ENCODE data around the gene MASP1. TPM values are rescaled to one million over a fixed set of nuclear protein-coding genes. Genes with fewer than 3 reads are reported as not detected.

Gene MASP1
- total and polyA plus RNA-seq, 8 donors: 0.42 to 8.0 (median 6.2) TPM

DNA sequence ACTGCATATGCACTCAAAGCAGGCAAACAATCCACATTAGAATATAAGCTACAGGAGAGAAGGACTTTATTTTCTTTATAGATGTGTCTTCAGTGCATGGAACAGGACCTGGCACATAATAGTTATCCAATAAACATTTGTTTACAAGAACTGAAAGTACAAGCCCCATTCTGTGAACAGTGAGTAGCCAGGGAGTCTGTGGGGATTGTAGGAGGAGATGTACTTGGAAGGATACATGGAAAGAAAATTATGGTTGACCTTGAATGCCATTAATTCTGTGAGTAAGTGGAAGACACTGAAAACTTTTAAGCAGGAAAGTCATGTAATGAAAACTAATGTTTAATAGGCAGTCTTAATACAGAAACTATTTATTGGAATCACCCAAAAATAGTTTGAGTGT lies 28.3 kb downstream of the MASP1 start:
- intact Hi-C loops (cut with DNase I): no loop called here
- no peaks in the 10 kb centered on the region for H3K27me3 ChIP-seq
- H3K36me3 ChIP-seq: no peaks in the 10 kb centered on the region
- peak; percentile 47 for ATAC-seq
- H3K27ac ChIP-seq: peak overlapping the region in 1 of 2 donors; percentile 60
- DNase-seq: no peak
- TF ChIP-seq, protein P1, sequence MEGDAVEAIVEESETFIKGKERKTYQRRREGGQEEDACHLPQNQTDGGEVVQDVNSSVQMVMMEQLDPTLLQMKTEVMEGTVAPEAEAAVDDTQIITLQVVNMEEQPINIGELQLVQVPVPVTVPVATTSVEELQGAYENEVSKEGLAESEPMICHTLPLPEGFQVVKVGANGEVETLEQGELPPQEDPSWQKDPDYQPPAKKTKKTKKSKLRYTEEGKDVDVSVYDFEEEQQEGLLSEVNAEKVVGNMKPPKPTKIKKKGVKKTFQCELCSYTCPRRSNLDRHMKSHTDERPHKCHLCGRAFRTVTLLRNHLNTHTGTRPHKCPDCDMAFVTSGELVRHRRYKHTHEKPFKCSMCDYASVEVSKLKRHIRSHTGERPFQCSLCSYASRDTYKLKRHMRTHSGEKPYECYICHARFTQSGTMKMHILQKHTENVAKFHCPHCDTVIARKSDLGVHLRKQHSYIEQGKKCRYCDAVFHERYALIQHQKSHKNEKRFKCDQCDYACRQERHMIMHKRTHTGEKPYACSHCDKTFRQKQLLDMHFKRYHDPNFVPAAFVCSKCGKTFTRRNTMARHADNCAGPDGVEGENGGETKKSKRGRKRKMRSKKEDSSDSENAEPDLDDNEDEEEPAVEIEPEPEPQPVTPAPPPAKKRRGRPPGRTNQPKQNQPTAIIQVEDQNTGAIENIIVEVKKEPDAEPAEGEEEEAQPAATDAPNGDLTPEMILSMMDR (IDR thresholded peaks at IDR 0.05): no peak
- H3K4me1 ChIP-seq: peaks cover 0 to 16% of the 10 kb centered on the region in 2 donors
- H3K9me3 ChIP-seq: no peaks in the 10 kb centered on the region
- H3K4me3 ChIP-seq: no peak overlapping the region

DNA sequence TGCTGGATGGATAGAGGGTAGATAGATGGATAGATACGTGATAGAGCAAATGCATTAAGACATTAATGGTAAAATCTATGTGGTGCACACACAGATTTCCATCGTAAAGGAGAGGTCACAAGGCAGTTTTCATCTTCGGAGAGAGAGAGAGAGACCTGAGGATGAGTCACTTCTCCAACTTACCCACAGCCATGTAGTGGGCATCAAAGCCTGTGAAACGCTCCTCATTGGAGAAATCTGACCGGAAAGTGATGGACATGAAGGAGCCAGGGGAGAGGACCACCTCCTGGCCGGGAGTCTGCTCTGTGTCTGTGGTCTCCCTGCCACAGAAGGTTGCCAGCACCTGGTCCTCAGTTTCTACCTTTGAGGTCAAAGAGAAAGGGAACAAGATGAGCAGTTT lies 29.2 kb downstream of the MASP1 start:
- Histone ChIP-seq H3K4me3 (no peak overlapping the region), H3K36me3 (no peaks in the 10 kb centered on the region), H3K4me1 (peaks cover 0 to 16% of the 10 kb centered on the region in 2 donors), H3K27me3 (no peaks in the 10 kb centered on the region), H3K9me3 (no peaks in the 10 kb centered on the region), H3K27ac (no peak overlapping the region)
- DNase-seq (no peak), ATAC-seq (no peak)
- intact Hi-C loops (cut with DNase I): no loop called here
- TF ChIP-seq, protein P1 (IDR thresholded peaks at IDR 0.05): no peak

DNA sequence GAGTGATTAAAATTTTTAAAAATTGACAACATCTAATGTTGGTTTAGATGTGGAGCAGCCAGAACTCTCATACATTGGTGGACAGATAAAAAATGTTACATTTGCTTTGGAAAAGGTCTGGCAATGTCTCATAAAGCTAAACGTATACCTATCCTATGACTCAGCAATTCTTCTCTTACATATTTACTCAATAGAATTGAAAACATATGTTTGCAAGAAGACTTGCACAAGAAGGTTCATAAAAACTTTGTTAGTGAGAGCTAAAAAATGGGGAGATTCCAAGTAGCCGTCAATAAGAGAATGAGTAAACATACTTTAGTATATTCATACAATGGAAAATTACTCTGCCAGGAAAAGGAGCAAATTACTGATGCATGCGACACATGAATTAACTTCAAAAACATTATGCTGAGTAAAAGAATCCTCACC lies 30.0 kb downstream of the MASP1 start:
- TF ChIP-seq, protein P1 (IDR thresholded peaks at IDR 0.05): no peak
- no peak for DNase-seq
- no peak for ATAC-seq
- H3K36me3 ChIP-seq: no peaks in the 10 kb centered on the region
- H3K4me1 ChIP-seq: peaks cover 0 to 16% of the 10 kb centered on the region in 2 donors
- H3K27ac ChIP-seq: no peak overlapping the region
- H3K27me3 ChIP-seq: no peaks in the 10 kb centered on the region
- no peaks in the 10 kb centered on the region for H3K9me3 ChIP-seq
- intact Hi-C loops (cut with DNase I): no loop called here
- H3K4me3 ChIP-seq: no peak overlapping the region

DNA sequence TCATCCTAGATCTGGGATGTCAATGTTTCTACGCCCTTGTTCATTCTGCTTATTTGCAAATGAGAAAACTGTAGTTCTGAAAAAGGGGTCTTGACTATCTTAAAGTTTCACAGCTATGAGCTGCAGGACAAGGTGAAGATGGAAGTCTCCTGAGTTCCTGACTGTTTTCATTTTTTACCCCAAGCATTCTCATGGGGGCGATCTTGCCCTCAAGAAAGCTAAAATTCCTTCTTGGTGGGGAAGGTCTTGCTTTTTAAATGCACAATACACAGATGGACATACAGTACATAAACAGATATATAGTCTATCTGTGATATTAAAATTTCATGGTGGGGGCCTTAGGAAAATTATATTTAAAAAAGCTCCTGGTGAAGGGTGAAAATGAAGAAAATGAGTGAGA lies 32.4 kb downstream of the MASP1 start:
- H3K27ac ChIP-seq: no peak overlapping the region
- no peak for DNase-seq
- peaks cover 0 to 7% of the 10 kb centered on the region in 2 donors for H3K4me1 ChIP-seq
- intact Hi-C loops (cut with DNase I): no loop called here
- no peaks in the 10 kb centered on the region for H3K36me3 ChIP-seq
- no peaks in the 10 kb centered on the region for H3K9me3 ChIP-seq
- no peak for ATAC-seq
- TF ChIP-seq, protein P1 (IDR thresholded peaks at IDR 0.05): no peak
- no peaks in the 10 kb centered on the region for H3K27me3 ChIP-seq
- no peak overlapping the region for H3K4me3 ChIP-seq

DNA sequence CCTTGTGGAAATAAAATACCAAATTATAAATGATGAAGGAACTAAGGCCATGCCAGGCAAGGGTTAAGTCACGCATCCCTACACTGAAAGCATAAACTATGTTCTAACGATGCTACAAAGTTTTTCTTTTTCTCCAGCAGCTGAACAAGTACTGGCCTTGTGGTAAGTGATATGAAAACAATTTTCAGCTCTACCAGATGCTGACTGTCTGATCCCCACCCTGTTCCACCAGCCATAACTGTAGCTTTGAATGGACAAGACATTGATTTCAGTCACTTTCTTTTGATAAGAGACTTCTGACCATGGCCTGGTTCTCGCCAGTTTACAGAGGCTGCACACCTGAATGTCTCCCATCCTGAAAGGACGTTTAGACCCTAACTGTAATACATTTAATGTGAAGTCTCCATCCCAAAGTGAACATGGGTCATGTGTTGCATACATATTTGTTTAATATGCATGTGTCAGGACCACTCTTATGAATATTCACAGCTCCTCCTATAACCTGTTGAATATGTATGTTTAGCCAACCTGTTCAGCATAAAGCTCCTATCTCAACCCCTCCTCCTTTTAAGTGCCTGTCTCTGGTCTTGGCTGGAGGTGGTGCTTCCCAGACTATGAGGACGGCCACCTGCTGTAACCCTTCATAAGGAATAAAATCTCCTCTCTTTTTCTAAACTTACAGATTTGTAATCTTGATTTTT lies 33.4 kb downstream of the MASP1 start:
- intact Hi-C loops (cut with DNase I): no loop called here
- no peak for DNase-seq
- H3K27me3 ChIP-seq: no peaks in the 10 kb centered on the region
- H3K36me3 ChIP-seq: no peaks in the 10 kb centered on the region
- TF ChIP-seq, protein P1 (IDR thresholded peaks at IDR 0.05): no peak
- H3K27ac ChIP-seq: no peak overlapping the region
- no peak for ATAC-seq
- no peaks in the 10 kb centered on the region for H3K9me3 ChIP-seq
- no peaks in the 10 kb centered on the region for H3K4me1 ChIP-seq
- no peak overlapping the region for H3K4me3 ChIP-seq

Measured in left lung (tissue), 10 donors.